A673 (cell line): ENCODE data around the gene BRD9. TPM values are rescaled to one million over a fixed set of nuclear protein-coding genes. Genes with fewer than 3 reads are reported as not detected.
"Not testable (repeated sequence)": the region's sequence is repeated elsewhere in the genome, so short reads cannot be mapped to it uniquely, and the experiment has no call there.

ENCODE experiments used
- BruUV-seq: library from RNA; stranded (reverse); fragments of 400-500 nt; replicated peaks from 2 replicates; lab custom pipeline; 2021; lab: Mats Ljungman, UMichigan
- CTCF ChIA-PET: fragments of 300-600 bp; sonication (Branson Sonifier 250); formaldehyde crosslinking; loops from one replicate; lab custom pipeline; 2022; ENCODE audit warnings: antibody characterized with exemption; lab: Charles Lee
- POLR2A ChIA-PET: fragments of 300-600 bp; sonication (Branson Sonifier 250); formaldehyde crosslinking; loops from one replicate; lab custom pipeline; 2022; ENCODE audit warnings: antibody characterized with exemption; ENCODE audit not compliant: low non-redundant PET; lab: Charles Lee
- DNase-seq: peaks from one replicate; pipeline ENCODE4 v3.0.0-alpha.2; 2015; ENCODE audit warnings: low spot score
- H3K27ac ChIP-seq: fragments of 200-600 bp; sonication (generic); 2 replicates; pipeline ENCODE4 v1.5.1; 2016; ENCODE audit warnings: mixed run types, low read depth, mild to moderate bottlenecking, mixed read lengths, antibody characterized with exemption, low read length; ENCODE audit not compliant: poor library complexity, severe bottlenecking
- H3K27me3 ChIP-seq: fragments of 200-600 bp; sonication (generic); replicated peaks from 2 replicates; pipeline ENCODE4 v1.6.1; 2017; ENCODE audit warnings: mixed run types, low read depth, mild to moderate bottlenecking, mixed read lengths, antibody characterized with exemption, low read length; ENCODE audit not compliant: insufficient read depth, poor library complexity
- H3K36me3 ChIP-seq: fragments of 200-600 bp; sonication (generic); 2 replicates; pipeline ENCODE4 v1.6.1; 2016; ENCODE audit warnings: mixed run types, mild to moderate bottlenecking, mixed read lengths, antibody characterized with exemption, low read length; ENCODE audit not compliant: insufficient read depth, poor library complexity, severe bottlenecking
- H3K4me1 ChIP-seq: fragments of 200-600 bp; sonication (generic); 2 replicates; pipeline ENCODE4 v1.6.1; 2017; ENCODE audit warnings: mixed run types, mild to moderate bottlenecking, mixed read lengths, antibody characterized with exemption, low read length; ENCODE audit not compliant: insufficient read depth, poor library complexity, severe bottlenecking
- H3K4me3 ChIP-seq: fragments of 200-600 bp; sonication (generic); 2 replicates; pipeline ENCODE4 v1.5.1; 2016; ENCODE audit warnings: low read depth, mixed run types, mild to moderate bottlenecking, mixed read lengths, low read length; ENCODE audit not compliant: poor library complexity, severe bottlenecking
- H3K9me3 ChIP-seq: fragments of 200-600 bp; sonication (generic); 2 replicates; pipeline ENCODE4 v1.6.1; 2016; ENCODE audit warnings: mixed run types, low read depth, mild to moderate bottlenecking, mixed read lengths, antibody characterized with exemption, low read length; ENCODE audit not compliant: poor library complexity, severe bottlenecking
- EZH2 ChIP-seq: fragments of 200-600 bp; sonication (generic); IDR thresholded peaks from 2 replicates; pipeline ENCODE4 v1.6.1; 2017; ENCODE audit warnings: borderline replicate concordance, low read depth, mild to moderate bottlenecking, mixed read lengths, antibody characterized with exemption, low read length; ENCODE audit not compliant: poor library complexity, severe bottlenecking
- intact Hi-C: fragments of 100-400 bp; cut with micrococcal nuclease; formaldehyde crosslinking; loops from one replicate; pipeline ENCODE4 v1.10.0; 2022; ENCODE audit not compliant: unreplicated experiment
- total RNA-seq: library from RNA; stranded (reverse); gene quantifications from 2 replicates; pipeline ENCODE4 v1.2.3, GENCODE V29; 2021
- TF ChIP-seq, protein P1 (sequence below): fragments of 300-800, 200-600 bp; sonication (generic); conservative IDR thresholded peaks from 2 replicates; pipeline ENCODE4 v1.5.1; 2017; ENCODE audit warnings: low read depth, mild to moderate bottlenecking, antibody characterized with exemption, low read length, moderate library complexity, mixed read lengths

BRD9 gene
- total RNA-seq, 1 experiment from 2014 or later = 73.7 TPM

DNA sequence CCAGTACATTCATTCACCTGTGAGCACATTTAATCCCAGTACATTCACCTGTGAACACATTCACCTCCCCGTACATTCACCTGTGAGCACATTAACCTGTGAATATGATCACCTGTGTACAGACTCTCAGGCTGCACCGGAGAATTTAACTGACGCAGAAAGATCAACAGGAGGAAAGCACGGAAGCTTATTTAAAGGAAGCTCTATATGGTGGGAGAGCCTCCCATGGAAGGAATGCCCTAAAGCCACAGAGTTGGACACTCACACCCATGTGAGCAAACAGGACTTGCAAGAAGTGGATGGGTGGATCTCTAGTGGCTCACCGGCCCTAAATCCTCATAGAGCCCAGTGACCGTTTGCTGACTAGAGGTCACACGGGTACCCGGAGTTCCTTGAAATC, 38.3 kb upstream of the BRD9 start:
- Histone ChIP-seq H3K36me3 (no peaks in the 10 kb centered on the region), H3K4me1 (no peaks in the 10 kb centered on the region), H3K9me3 (no peaks in the 10 kb centered on the region), H3K27ac (no peak overlapping the region), H3K27me3 (peaks cover 2% of the 10 kb centered on the region), H3K4me3 (no peak overlapping the region)
- intact Hi-C loops = no loop called here
- TF ChIP-seq EZH2 = no peak
- TF ChIP-seq, protein P1, sequence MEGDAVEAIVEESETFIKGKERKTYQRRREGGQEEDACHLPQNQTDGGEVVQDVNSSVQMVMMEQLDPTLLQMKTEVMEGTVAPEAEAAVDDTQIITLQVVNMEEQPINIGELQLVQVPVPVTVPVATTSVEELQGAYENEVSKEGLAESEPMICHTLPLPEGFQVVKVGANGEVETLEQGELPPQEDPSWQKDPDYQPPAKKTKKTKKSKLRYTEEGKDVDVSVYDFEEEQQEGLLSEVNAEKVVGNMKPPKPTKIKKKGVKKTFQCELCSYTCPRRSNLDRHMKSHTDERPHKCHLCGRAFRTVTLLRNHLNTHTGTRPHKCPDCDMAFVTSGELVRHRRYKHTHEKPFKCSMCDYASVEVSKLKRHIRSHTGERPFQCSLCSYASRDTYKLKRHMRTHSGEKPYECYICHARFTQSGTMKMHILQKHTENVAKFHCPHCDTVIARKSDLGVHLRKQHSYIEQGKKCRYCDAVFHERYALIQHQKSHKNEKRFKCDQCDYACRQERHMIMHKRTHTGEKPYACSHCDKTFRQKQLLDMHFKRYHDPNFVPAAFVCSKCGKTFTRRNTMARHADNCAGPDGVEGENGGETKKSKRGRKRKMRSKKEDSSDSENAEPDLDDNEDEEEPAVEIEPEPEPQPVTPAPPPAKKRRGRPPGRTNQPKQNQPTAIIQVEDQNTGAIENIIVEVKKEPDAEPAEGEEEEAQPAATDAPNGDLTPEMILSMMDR = no peak
- ChIA-PET CTCF (no interaction called here), POLR2A (no interaction called here)
- no peak for DNase-seq
- BruUV-seq = no TSS peak

DNA sequence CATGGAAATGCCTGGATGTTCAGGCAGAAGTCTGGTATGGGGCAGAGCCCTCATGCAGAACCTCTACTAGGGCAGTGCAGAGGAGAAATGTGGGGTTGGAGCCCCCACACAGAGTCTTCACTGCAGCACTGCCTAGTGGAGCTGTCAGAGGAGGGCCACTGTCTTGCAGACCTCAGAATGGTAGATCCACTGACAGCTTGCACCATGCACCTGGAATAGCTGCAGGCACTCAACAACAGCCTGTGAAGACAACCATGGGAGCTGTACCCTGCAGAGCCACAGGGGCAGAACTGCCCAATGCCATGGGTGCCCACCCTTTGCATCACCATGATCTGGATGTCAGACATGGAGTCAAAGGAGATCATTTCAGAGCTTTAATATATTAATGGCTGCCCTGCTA, 37.0 kb upstream of the BRD9 start:
- ChIA-PET CTCF (no interaction called here), POLR2A (no interaction called here)
- H3K9me3 ChIP-seq = no peaks in the 10 kb centered on the region
- no peak for TF ChIP-seq EZH2
- TF ChIP-seq, protein P1 = no peak
- H3K4me3 ChIP-seq = no peak overlapping the region
- peaks cover 2% of the 10 kb centered on the region for H3K27me3 ChIP-seq
- no peaks in the 10 kb centered on the region for H3K36me3 ChIP-seq
- no peak for DNase-seq
- H3K27ac ChIP-seq = no peak overlapping the region
- BruUV-seq = no TSS peak
- H3K4me1 ChIP-seq = no peaks in the 10 kb centered on the region
- intact Hi-C loops = loop anchor here (10.0 kb wide), 1 partner anchor 715 kb away; no protein-coding TSS in a partner anchor

DNA sequence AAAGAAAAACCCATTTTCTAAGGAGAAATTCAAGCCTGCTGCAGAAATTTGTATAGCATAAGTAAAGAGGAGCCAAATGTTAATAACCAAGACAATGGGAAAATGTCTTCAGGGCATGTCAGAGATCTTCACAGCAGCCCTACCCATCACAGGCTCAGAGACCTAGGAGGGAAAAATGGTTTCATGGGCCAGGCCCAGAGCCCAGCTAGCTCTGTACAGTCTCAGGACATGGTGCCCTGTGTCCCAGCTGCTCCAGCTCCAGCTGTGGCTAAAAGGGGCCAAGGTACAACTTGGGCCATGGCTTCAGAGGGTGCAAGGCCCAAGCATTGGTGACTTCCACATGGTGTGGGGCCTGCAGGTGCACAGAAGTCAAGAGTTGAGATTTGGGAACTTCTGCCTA, 36.6 kb upstream of the BRD9 start:
- intact Hi-C loops = loop anchor here (10.0 kb wide), 1 partner anchor 716 kb away; no protein-coding TSS in a partner anchor
- H3K9me3 ChIP-seq, H3K4me1 ChIP-seq, H3K4me3 ChIP-seq, CTCF ChIA-PET, BruUV-seq, POLR2A ChIA-PET, H3K27ac ChIP-seq, H3K27me3 ChIP-seq, H3K36me3 ChIP-seq, DNase-seq: not testable (repeated sequence)
